ENCODE measurements around the gene TENT5A. TPM values are rescaled to one million over a fixed set of nuclear protein-coding genes. Genes with fewer than 3 reads are reported as not detected.

Gene TENT5A
- total RNA-seq, 1 donor from 2014 or later = 45.5 TPM

DNA sequence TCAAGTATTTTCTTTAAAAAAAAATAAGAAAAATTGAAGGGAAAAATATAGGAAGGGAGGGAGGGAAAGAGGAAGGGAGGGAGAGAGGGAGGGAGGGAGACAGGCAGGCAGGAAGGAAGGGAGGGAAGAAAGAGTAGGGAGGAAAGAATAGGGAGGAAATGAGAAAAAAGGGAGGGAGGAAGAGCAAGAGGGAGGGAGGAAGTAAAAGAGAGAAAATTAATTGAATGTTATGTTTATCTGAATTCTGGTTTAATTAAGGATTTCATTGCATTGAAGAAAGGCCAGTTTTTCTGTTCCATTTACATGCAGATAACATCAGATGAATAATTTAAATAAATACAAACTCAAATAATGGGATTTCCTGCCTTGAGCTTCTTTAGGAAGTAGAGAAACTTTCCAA lies 47.8 kb downstream of the TENT5A start:
- no peak for DNase-seq

DNA sequence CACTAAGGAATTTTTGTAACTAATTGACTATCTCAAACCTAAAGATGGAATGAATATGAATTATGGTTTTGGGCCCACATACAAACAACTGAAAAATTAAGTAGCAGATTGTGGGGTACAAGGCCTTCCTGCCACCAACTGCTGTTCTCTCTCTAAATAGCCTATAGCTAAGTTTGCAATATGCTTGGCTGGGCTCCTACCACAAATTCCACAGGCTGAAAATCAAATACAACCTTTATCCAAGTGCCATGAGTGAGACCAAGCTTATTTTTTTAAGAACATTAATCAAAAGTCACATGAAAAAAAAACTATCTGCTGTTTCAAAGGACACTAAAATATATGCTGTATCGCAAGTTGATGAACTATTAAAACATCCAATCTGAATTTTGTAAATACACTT lies 52.1 kb downstream of the TENT5A start:
- DNase-seq = no peak

DNA sequence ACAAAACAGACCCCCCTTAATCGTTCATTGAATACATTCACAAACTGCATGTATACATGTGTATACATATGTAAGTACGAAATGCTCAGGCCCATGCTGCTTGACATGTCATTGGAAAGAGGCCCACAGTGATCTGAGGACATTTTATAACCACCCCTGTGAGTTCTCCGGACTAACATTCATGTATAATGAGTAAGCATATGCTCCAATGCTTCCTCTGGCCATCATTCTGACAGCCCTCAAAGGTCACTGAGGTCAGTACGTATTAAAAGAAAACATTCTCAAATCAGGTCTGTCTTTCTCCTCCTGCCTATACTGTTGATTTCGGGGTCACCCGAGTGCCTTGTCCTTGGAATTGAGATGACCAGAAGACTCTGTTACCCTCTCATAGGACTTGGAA lies 54.9 kb downstream of the TENT5A start:
- DNase-seq = no peak

DNA sequence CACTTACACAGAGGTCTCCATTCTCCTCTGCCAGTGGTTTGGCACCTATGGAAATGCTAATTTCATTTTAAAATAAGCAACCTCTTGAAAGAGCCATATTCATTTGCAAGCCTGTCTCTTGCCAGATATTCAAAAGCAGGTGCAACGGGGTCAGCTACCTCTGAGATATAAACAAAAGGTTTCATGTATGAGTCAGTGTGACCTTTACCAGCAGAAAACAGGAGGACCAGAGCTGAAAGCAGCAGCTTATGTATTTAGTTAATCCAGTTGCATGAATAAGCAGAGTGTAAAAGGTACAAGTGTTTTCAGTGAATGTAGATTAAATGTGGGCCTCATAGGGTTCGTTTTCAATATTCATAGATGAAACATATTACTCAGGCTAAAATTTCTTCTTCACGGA lies 56.0 kb downstream of the TENT5A start:
- DNase-seq = no peak

Small RNA genes within 50 kb of the gene (small RNA-seq; reads per million reads assigned to genes)
- gene AL078599.1 (ENCODE audit: low replicate concordance) = not detected
- not detected for gene RF00156 (ENCODE audit: low replicate concordance)

Data from skin of body (tissue), 3 donors.